Measurements from ENCODE around the gene LAMA2. TPM values are rescaled to one million over a fixed set of nuclear protein-coding genes. Genes with fewer than 3 reads are reported as not detected.

LAMA2 gene
- total RNA-seq, 1 donor from 2014 or later = 16.8 TPM

- DNase-seq = no peak
These were observed 612.7 kb downstream of the LAMA2 start for GRCh38 chr6:129495652-129496051.

DNA sequence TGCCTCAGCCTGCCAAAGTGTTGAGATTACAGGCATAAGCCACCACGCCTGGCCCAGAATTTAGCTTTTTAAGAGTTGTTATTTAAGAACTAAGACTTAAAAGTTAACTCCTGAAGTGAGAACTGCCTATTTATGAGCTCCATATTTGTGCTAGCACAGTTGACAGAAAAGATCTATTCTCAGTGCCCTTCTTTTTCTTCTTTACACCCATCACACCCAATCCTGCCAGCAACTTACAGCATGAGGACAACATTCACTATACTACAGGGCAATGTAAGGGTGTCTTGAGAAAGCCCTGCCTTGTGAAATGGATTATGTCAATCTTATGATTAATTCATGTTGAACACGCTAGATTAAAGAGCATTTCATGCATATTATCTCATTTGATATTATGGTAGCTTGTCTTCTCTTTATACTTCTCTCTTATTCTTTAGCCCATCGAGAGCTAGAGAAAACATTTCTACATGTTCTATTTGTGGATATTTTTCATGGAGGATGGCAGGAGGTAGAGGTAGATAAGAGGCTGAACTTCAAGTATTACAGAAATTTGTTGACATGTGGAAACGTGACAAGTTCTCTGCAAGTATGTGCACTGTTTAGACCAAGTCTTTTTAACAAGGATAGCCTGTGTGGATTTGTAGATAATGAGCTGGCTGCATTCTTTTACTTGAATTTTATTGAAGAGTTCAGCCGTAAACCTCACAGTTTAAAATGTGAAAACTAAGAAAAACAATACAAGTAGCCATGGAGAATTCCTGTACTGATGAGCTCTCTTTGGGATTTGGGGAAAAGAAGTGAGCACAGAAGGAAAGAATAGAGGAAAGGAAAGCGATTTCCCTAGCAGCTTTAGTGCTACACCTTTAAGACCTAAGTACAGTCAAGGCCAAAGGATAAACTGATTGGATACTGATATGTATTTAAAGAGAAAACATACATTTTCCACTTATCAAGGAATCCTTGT is 614.8 kb downstream of the LAMA2 start:
- DNase-seq = no peak

- no peak for DNase-seq
These were observed 615.6 kb downstream of the LAMA2 start for GRCh38 chr6:129498541-129498940.

DNA sequence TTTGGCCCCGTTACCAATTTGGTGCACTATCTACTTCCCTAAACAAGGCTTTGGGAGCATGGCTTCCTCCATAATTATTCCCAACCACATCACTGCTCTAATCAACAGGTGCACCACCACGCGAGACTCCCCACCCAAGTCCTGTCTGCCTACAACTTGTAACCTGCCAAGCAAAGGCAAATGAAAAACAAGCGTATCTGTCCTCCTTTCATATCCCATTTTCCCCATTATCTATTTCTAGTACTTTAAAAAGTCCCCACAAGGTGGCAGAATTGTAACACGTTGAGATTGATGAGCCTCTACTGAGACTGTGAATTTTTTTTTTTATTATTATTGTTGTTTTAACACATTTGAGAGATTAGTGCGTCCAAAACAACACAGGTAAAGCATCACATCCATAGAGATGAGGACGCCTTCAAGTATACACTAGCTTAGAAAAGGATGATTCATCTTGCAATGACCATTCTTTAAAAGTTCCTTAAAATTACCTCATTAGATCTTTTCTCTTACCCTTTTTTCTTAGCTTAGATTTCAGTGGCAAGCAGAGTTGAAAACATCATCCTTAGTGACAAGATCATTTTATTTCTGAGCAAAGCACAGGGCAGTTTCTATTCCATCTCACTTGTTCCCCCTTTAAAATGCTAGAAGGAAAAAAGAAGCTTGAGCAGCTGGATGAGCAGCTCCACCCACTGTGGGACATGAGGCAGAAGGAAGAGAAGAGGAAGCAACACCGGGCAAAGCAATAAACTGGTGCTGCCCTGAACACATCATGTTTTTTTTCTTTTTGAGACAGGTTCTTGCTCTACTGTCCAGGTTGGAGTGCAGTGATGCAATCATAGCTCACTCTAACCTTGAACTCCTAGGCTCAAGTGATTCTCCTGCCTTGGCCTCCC is 616.3 kb downstream of the LAMA2 start:
- no peak for DNase-seq

- no peak for DNase-seq
These were observed 616.9 kb downstream of the LAMA2 start for GRCh38 chr6:129499843-129500219.

GRCh38 chr6:129500958-129501739 is 618.2 kb downstream of the LAMA2 start:
- peak; percentile 26 for DNase-seq

GRCh38 chr6:129501740-129502660 is 619.1 kb downstream of the LAMA2 start:
- DNase-seq = no peak

DNA sequence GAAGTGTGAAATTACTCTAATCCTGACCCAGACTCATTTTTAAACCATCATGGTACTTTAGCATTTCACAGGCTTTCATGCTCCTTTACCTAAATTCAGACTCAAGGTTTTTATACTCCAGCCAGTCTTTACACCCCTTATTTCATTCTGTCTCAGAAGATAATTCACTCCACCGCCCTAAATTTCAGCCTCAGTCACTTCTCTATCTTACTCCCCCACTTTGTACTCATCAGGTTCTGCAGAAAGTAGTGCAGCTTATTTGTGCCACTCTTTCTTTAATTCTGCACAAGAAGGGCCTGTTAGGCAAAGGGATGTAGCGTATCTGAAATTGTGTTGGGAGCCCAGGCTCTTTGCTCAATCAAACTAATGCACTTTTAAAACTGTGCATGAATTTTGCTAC is 621.5 kb downstream of the LAMA2 start:
- DNase-seq = no peak

GRCh38 chr6:129507059-129507807 is 624.3 kb downstream of the LAMA2 start:
- DNase-seq = no peak

DNA sequence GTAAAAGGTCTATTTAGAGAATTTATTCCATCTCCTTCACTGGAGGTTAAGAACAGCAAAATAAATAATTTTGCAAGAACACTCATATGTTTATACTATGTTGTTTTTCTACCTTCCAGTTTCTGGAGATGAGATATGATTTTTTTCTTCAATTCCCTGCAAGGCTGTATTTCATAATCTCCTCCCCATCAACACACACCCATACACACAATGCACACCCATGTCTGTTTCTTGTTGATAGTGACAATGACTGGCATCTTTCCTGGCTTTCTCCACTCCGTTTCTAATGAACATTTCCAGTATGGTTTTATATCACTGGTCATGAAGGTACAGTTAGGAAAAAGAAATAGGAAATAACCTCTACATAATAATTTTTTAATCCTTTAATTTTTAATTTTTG is 624.9 kb downstream of the LAMA2 start:
- DNase-seq = no peak

- no peak for DNase-seq
These were observed 625.7 kb downstream of the LAMA2 start for GRCh38 chr6:129508477-129509145.

DNA sequence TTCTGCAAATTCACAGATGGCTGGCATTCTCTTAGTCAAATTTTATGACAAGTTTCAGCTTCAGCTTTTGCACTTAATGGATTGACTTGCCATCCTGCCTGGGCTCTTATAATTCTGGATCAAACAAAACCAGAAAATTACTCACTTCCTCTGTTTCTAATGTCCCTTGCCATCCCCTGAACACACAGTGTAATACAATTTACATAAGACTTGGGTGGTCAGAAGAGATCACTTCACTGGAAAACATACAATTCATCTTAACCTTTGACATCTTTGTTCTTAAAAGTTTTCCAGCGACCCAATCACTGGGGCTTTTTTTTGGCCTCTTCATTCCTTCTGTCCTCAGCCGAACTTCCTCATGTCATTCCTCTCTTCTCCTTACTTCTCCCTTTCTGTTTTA is 628.0 kb downstream of the LAMA2 start:
- no peak for DNase-seq

GRCh38 chr6:129513471-129513870 is 630.5 kb downstream of the LAMA2 start:
- no peak for DNase-seq

- no peak for DNase-seq
These were observed 632.1 kb downstream of the LAMA2 start for GRCh38 chr6:129515004-129515403.

GRCh38 chr6:129516005-129516404 is 633.1 kb downstream of the LAMA2 start:
- no peak for DNase-seq

DNA sequence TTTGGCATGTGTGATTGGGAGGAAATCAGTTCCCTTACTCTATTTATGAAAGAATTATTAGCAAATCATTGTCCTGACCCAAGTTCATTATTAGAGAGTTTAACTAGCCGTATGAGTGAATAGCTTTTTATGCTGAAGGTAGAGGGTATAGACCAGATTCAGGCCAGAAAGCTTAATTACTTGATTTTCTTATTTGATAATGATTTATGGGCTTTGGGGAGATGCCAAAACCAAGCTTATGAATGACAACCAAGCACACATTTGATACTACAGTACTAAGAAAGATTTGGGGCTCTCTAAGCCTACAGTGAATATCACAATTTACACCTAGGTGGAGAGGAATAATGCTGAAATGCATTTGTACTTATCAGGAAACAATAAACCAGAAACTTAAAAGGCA is 633.8 kb downstream of the LAMA2 start:
- no peak for DNase-seq

- no peak for DNase-seq
These were observed 634.4 kb downstream of the LAMA2 start for GRCh38 chr6:129517288-129517687.

GRCh38 chr6:129519750-129520149 is 636.8 kb downstream of the LAMA2 start:
- DNase-seq = no peak

GRCh38 chr6:129521946-129522345 is 639.0 kb downstream of the LAMA2 start:
- DNase-seq = no peak

GRCh38 chr6:129523816-129524215 is 640.9 kb downstream of the LAMA2 start:
- no peak for DNase-seq

Measured in occipital lobe (tissue), 2 donors.